GM19099 (cell line): ENCODE results near the gene MPZL1.

Source experiments
- POLR2A ChIP-seq: IDR thresholded peaks from 3 replicates; pipeline ENCODE4 v1.6.1; 2011; ENCODE audit warnings: low read depth; ENCODE audit not compliant: insufficient read length; ENCODE audit errors: extremely low read depth

The MPZL1 gene

GRCh38 chr1:167723707-167724323 is 2.0 kb downstream of the MPZL1 start:
- TF ChIP-seq POLR2A = no peak

- no peak for TF ChIP-seq POLR2A
Measured at GRCh38 chr1:167726008-167726407, 4.2 kb downstream of the MPZL1 start.

GRCh38 chr1:167728818-167729410 is 7.1 kb downstream of the MPZL1 start:
- TF ChIP-seq POLR2A = no peak

GRCh38 chr1:167734227-167734626 is 12.4 kb downstream of the MPZL1 start:
- TF ChIP-seq POLR2A = no peak

- TF ChIP-seq POLR2A = no peak
Measured at GRCh38 chr1:167734841-167735240, 13.1 kb downstream of the MPZL1 start.

GRCh38 chr1:167737169-167737568 is 15.4 kb downstream of the MPZL1 start:
- no peak for TF ChIP-seq POLR2A

GRCh38 chr1:167738158-167738557 is 16.4 kb downstream of the MPZL1 start:
- TF ChIP-seq POLR2A = no peak

GRCh38 chr1:167739752-167740151 is 18.0 kb downstream of the MPZL1 start:
- TF ChIP-seq POLR2A = no peak

- no peak for TF ChIP-seq POLR2A
Measured at GRCh38 chr1:167744901-167745300, 23.1 kb downstream of the MPZL1 start.

- TF ChIP-seq POLR2A = no peak
Measured at GRCh38 chr1:167746013-167746672, 24.4 kb downstream of the MPZL1 start.

- no peak for TF ChIP-seq POLR2A
Measured at GRCh38 chr1:167746988-167747655, 25.3 kb downstream of the MPZL1 start.

- TF ChIP-seq POLR2A = no peak
Measured at GRCh38 chr1:167747988-167748387, 26.2 kb downstream of the MPZL1 start.

GRCh38 chr1:167748906-167749305 is 27.1 kb downstream of the MPZL1 start:
- TF ChIP-seq POLR2A = no peak

- TF ChIP-seq POLR2A = no peak
Measured at GRCh38 chr1:167749741-167750140, 28.0 kb downstream of the MPZL1 start.

GRCh38 chr1:167750641-167751040 is 28.9 kb downstream of the MPZL1 start:
- no peak for TF ChIP-seq POLR2A

- no peak for TF ChIP-seq POLR2A
Measured at GRCh38 chr1:167751676-167752075, 29.9 kb downstream of the MPZL1 start.

- TF ChIP-seq POLR2A = no peak
Measured at GRCh38 chr1:167752219-167752985, 30.6 kb downstream of the MPZL1 start.
